HepG2 (cell line): ENCODE results near the gene CNTRL. TPM values are rescaled to one million over a fixed set of nuclear protein-coding genes. Genes with fewer than 3 reads are reported as not detected.

ENCODE experiments used
- CENPX ChIP-seq: sonication (generic); formaldehyde crosslinking; IDR thresholded peaks from 2 replicates; pipeline ENCODE4 v1.9.0; 2021; ENCODE audit warnings: mild to moderate bottlenecking, missing genetic modification reagents, moderate library complexity
- DBP ChIP-seq: sonication (generic); formaldehyde crosslinking; IDR thresholded peaks from 2 replicates; pipeline ENCODE4 v1.4.0; 2020; ENCODE audit warnings: missing genetic modification reagents; ENCODE audit errors: not compliant biosample characterization
- DMAP1 ChIP-seq: IDR thresholded peaks from 2 replicates; pipeline ENCODE4 v1.6.1; 2016
- KDM1A ChIP-seq: IDR thresholded peaks from 2 replicates; pipeline ENCODE4 v1.6.1; 2016; ENCODE audit warnings: missing compliant biosample characterization
- LRRFIP1 ChIP-seq: sonication (generic); formaldehyde crosslinking; conservative IDR thresholded peaks from 2 replicates; pipeline ENCODE4 v1.4.0; 2020; ENCODE audit warnings: missing genetic modification reagents
- NCOA2 ChIP-seq: sonication (generic); formaldehyde crosslinking; IDR thresholded peaks from 2 replicates; pipeline ENCODE4 v1.8.0; 2022; ENCODE audit warnings: inconsistent platforms
- PCBP1 ChIP-seq: fragments of 200-400 bp; formaldehyde crosslinking; IDR thresholded peaks from 2 replicates; pipeline ENCODE4 v1.6.1; 2017; ENCODE audit warnings: mild to moderate bottlenecking, low read depth, low read length, borderline replicate concordance
- SMC3 ChIP-seq: IDR thresholded peaks from 2 replicates; pipeline ENCODE4 v1.6.1; 2011; ENCODE audit warnings: low read length, improper control_type of control experiment
- SNAPC4 ChIP-seq: sonication (generic); formaldehyde crosslinking; IDR thresholded peaks from 2 replicates; pipeline ENCODE4 v1.4.0; 2020; ENCODE audit warnings: mild to moderate bottlenecking, missing genetic modification reagents
- TCF7 ChIP-seq: sonication (generic); IDR thresholded peaks from 2 replicates; pipeline ENCODE4 v1.6.1; 2016; ENCODE audit warnings: antibody characterized with exemption, low read depth
- TEF ChIP-seq: sonication (generic); formaldehyde crosslinking; IDR thresholded peaks from 2 replicates; pipeline ENCODE4 v1.5.0; 2020; ENCODE audit warnings: missing genetic modification reagents
- U2AF2 ChIP-seq: fragments of 200-400 bp; formaldehyde crosslinking; IDR thresholded peaks from 2 replicates; pipeline ENCODE4 v1.6.1; 2017; ENCODE audit warnings: low read depth, mild to moderate bottlenecking, low read length
- ZBTB43 ChIP-seq: sonication (generic); formaldehyde crosslinking; conservative IDR thresholded peaks from 2 replicates; pipeline ENCODE4 v1.4.0; 2020; ENCODE audit warnings: missing genetic modification reagents
- ZNF180 ChIP-seq: sonication (generic); formaldehyde crosslinking; IDR thresholded peaks from 2 replicates; pipeline ENCODE4 v1.4.0; 2020; ENCODE audit warnings: low read depth, missing genetic modification reagents, borderline replicate concordance
- ZNF264 ChIP-seq: sonication (generic); formaldehyde crosslinking; IDR thresholded peaks from 2 replicates; pipeline ENCODE4 v1.4.0; 2020; ENCODE audit warnings: missing genetic modification reagents
- ZNF282 ChIP-seq: fragments of 450-650 bp; IDR thresholded peaks from 2 replicates; pipeline ENCODE4 v1.6.1; 2018; ENCODE audit not compliant: partially characterized antibody
- ZNF44 ChIP-seq: sonication (generic); formaldehyde crosslinking; IDR thresholded peaks from 2 replicates; pipeline ENCODE4 v1.5.1; 2020; ENCODE audit warnings: mild to moderate bottlenecking, missing genetic modification reagents
- ZNF563 ChIP-seq: sonication (generic); formaldehyde crosslinking; IDR thresholded peaks from 2 replicates; pipeline ENCODE4 v1.8.0; 2022; ENCODE audit warnings: mild to moderate bottlenecking, moderate library complexity, missing genetic modification reagents
- ZNF746 ChIP-seq: sonication (generic); formaldehyde crosslinking; IDR thresholded peaks from 2 replicates; pipeline ENCODE4 v1.8.0; 2022; ENCODE audit warnings: mild to moderate bottlenecking, missing genetic modification reagents
- ZNF816 ChIP-seq: sonication (generic); formaldehyde crosslinking; IDR thresholded peaks from 2 replicates; pipeline ENCODE4 v1.8.0; 2022; ENCODE audit warnings: missing genetic modification reagents, mild to moderate bottlenecking, borderline replicate concordance
- polyA plus RNA-seq, 8 experiments: library from polyadenylated mRNA; depleted of rRNA in 3 of 8; stranded (reverse) in 7 of 8; unstranded in 1 of 8; fragments of >200 nt; fragmentation: Illumina TruSeq in 4 of 8; extraction: Trizol in 4 of 8; gene quantifications; 2 replicates each; pipeline versions ENCODE4 v1.2.1 to v1.2.3, GENCODE V29; 2011 to 2016; ENCODE audit warnings: low read depth in 4 of 8, missing spikeins in 1 of 8, mixed read lengths in 1 of 8; ENCODE audit not compliant: insufficient read depth in 1 of 8
- total RNA-seq, 5 experiments: library from RNA; depleted of rRNA; stranded (reverse); fragments of >200 nt; fragmentation: Illumina TruSeq; extraction: Trizol; gene quantifications; 2 replicates each; pipeline ENCODE4 v1.2.3, GENCODE V29; 2016; ENCODE audit warnings: low read depth in 1 of 5

CNTRL gene
- total and polyA plus RNA-seq, 2 of the 13 experiments (the other 11 are each of a cell fraction or from before 2014, with no cell fraction given) = 7.5 to 11.8 TPM

GRCh38 chr9:121074370-121075250 is at the start of gene CNTRL (continued):
- TF ChIP-seq ZNF180 (no peak), KDM1A (no peak; the same call in 1 of the 2 replicates), TCF7 (no peak), ZNF746 (CRISPR knock-in tag) (peak; percentile 91), ZNF44 (CRISPR knock-in tag) (no peak), U2AF2 (no peak), ZNF816 (peak; percentile 99), NCOA2 (CRISPR knock-in tag) (peak; percentile 63; the same call in 1 of the 2 replicates), ZNF563 (CRISPR knock-in tag) (peak; percentile 94), DBP (CRISPR knock-in tag) (no peak), ZNF264 (CRISPR knock-in tag) (peak; percentile 93), DMAP1 (CRISPR knock-in tag) (peak; percentile 91), ZNF282 (no peak), SNAPC4 (CRISPR knock-in tag) (peak; percentile 41; the same call in 1 of the 2 replicates), PCBP1 (no peak), CENPX (CRISPR knock-in tag) (no peak), SMC3 (no peak), ZBTB43 (CRISPR knock-in tag) (peak; percentile 82), TEF (CRISPR knock-in tag) (peak; percentile 82), LRRFIP1 (CRISPR knock-in tag) (no peak)
